ENCODE data around the gene ZNF385B. TPM values are rescaled to one million over a fixed set of nuclear protein-coding genes. Genes with fewer than 3 reads are reported as not detected.

The ZNF385B gene
- polyA plus RNA-seq, 1 donor from 2014 or later: 0.31 TPM

DNA sequence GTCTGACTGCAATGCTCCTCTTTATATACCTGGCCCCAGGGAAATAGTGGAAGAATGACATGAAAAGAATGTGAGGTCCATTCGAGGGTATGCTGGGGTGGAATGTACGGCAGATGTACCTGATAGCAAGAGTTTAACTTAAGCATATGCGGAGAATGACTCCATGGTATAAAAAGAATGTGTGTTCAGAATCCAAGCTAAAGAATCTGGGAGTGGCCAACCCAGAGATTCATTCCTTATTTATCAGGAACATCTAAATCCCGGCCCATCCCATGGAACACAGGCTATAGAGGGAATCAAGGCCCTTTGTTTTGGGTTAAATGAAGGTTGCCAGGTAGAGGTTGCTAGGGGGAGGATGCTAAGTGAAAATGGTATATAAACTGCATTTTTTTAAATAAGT, 150.0 kb downstream of the ZNF385B start:
- H3K9me2 ChIP-seq (ENCODE audit: insufficient read depth, low read length): no peaks in the 10 kb centered on the region
- no peaks in the 10 kb centered on the region for H3K36me3 ChIP-seq (ENCODE audit: insufficient read depth, low read length)
- H3K9ac ChIP-seq (ENCODE audit: low read length): no peak overlapping the region
- no peaks in the 10 kb centered on the region for H3K27me3 ChIP-seq (ENCODE audit: insufficient read depth, low read depth, low read length)
- no peak overlapping the region for H3K4me2 ChIP-seq (ENCODE audit: low read length)
- H3F3A ChIP-seq (ENCODE audit: insufficient read depth, low read length, poor library complexity, severe bottlenecking): no peaks in the 10 kb centered on the region
- H3K4me3 ChIP-seq (ENCODE audit: low read length): no peak overlapping the region
- H3K9me3 ChIP-seq (ENCODE audit: low read length): no peaks in the 10 kb centered on the region
- TF ChIP-seq EP300 (conservative IDR thresholded peaks at IDR 0.05; ENCODE audit: poor library complexity, severe bottlenecking) (no peak), POLR2AphosphoS5 (IDR thresholded peaks at IDR 0.05) (no peak), RAD21 (conservative IDR thresholded peaks at IDR 0.05) (no peak), SMC3 (conservative IDR thresholded peaks at IDR 0.05; ENCODE audit: poor library complexity) (no peak), TAF1 (IDR thresholded peaks at IDR 0.05; ENCODE audit: low read depth) (no peak), MXI1 (conservative IDR thresholded peaks at IDR 0.05; ENCODE audit: poor library complexity, severe bottlenecking) (no peak), EZH2 (IDR thresholded peaks at IDR 0.05; ENCODE audit: borderline replicate concordance, insufficient read depth, low read length, poor library complexity, severe bottlenecking) (no peak)
- TF ChIP-seq, protein P1, sequence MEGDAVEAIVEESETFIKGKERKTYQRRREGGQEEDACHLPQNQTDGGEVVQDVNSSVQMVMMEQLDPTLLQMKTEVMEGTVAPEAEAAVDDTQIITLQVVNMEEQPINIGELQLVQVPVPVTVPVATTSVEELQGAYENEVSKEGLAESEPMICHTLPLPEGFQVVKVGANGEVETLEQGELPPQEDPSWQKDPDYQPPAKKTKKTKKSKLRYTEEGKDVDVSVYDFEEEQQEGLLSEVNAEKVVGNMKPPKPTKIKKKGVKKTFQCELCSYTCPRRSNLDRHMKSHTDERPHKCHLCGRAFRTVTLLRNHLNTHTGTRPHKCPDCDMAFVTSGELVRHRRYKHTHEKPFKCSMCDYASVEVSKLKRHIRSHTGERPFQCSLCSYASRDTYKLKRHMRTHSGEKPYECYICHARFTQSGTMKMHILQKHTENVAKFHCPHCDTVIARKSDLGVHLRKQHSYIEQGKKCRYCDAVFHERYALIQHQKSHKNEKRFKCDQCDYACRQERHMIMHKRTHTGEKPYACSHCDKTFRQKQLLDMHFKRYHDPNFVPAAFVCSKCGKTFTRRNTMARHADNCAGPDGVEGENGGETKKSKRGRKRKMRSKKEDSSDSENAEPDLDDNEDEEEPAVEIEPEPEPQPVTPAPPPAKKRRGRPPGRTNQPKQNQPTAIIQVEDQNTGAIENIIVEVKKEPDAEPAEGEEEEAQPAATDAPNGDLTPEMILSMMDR (IDR thresholded peaks at IDR 0.05; ENCODE audit: poor library complexity, severe bottlenecking): no peak
- TF ChIP-seq, protein P2, sequence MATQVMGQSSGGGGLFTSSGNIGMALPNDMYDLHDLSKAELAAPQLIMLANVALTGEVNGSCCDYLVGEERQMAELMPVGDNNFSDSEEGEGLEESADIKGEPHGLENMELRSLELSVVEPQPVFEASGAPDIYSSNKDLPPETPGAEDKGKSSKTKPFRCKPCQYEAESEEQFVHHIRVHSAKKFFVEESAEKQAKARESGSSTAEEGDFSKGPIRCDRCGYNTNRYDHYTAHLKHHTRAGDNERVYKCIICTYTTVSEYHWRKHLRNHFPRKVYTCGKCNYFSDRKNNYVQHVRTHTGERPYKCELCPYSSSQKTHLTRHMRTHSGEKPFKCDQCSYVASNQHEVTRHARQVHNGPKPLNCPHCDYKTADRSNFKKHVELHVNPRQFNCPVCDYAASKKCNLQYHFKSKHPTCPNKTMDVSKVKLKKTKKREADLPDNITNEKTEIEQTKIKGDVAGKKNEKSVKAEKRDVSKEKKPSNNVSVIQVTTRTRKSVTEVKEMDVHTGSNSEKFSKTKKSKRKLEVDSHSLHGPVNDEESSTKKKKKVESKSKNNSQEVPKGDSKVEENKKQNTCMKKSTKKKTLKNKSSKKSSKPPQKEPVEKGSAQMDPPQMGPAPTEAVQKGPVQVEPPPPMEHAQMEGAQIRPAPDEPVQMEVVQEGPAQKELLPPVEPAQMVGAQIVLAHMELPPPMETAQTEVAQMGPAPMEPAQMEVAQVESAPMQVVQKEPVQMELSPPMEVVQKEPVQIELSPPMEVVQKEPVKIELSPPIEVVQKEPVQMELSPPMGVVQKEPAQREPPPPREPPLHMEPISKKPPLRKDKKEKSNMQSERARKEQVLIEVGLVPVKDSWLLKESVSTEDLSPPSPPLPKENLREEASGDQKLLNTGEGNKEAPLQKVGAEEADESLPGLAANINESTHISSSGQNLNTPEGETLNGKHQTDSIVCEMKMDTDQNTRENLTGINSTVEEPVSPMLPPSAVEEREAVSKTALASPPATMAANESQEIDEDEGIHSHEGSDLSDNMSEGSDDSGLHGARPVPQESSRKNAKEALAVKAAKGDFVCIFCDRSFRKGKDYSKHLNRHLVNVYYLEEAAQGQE (IDR thresholded peaks at IDR 0.05; ENCODE audit: borderline replicate concordance): no peak
- no peak overlapping the region for H3K27ac ChIP-seq (ENCODE audit: low read length)
- H3K79me2 ChIP-seq (replicated peaks; ENCODE audit: insufficient read depth, low read length): no peaks in the 10 kb centered on the region
- H4K20me1 ChIP-seq (ENCODE audit: insufficient read depth): no peaks in the 10 kb centered on the region
- no peak overlapping the region for H2AFZ ChIP-seq (ENCODE audit: low read depth, low read length)

DNA sequence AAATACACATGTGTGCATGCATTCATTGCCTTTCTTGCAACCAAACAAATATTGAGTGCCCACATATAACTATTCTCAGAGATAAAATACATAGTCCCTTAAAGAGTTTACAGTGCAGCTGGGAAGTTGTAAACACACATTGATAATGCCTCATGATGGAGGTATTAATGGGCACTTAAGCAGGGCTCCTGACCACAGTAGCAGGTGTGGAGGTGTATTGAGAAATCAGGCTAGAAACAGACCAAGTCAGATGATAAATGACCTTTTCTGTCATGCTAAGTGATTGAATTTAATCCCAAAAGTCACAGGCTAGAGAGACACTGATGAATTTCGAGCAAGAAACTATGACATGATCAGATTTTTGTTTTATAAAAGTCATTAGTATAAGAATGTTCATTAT, 157.7 kb downstream of the ZNF385B start:
- H3K27ac ChIP-seq (ENCODE audit: low read length): no peak overlapping the region

More for the DNA sequence above, 157.7 kb downstream of the ZNF385B start:
- Histone ChIP-seq H4K20me1 (ENCODE audit: insufficient read depth) (no peaks in the 10 kb centered on the region), H3K27me3 (ENCODE audit: insufficient read depth, low read depth, low read length) (no peaks in the 10 kb centered on the region), H3K4me2 (ENCODE audit: low read length) (no peak overlapping the region), H3K36me3 (ENCODE audit: insufficient read depth, low read length) (no peaks in the 10 kb centered on the region), H3K79me2 (replicated peaks; ENCODE audit: insufficient read depth, low read length) (no peaks in the 10 kb centered on the region), H3K9ac (ENCODE audit: low read length) (no peak overlapping the region), H3F3A (ENCODE audit: insufficient read depth, low read length, poor library complexity, severe bottlenecking) (no peaks in the 10 kb centered on the region), H3K9me3 (ENCODE audit: low read length) (no peaks in the 10 kb centered on the region), H3K9me2 (ENCODE audit: insufficient read depth, low read length) (peaks cover 3% of the 10 kb centered on the region), H2AFZ (ENCODE audit: low read depth, low read length) (no peak overlapping the region), H3K4me3 (ENCODE audit: low read length) (no peak overlapping the region)
- TF ChIP-seq, protein P1 (IDR thresholded peaks at IDR 0.05; ENCODE audit: poor library complexity, severe bottlenecking): no peak

Measured in neural cell (in vitro differentiated cells).